22Rv1 (cell line): Measurements from ENCODE around the gene DRAXIN.

Experiments
- CTCF ChIP-seq: fragments of 450-650 bp; IDR thresholded peaks from 2 replicates; pipeline ENCODE4 v1.5.1; 2017; ENCODE audit warnings: mild to moderate bottlenecking
- ZFX ChIP-seq: fragments of 450-650 bp; IDR thresholded peaks from 2 replicates; pipeline ENCODE4 v1.6.1; 2017; ENCODE audit warnings: antibody characterized with exemption, borderline replicate concordance

GRCh38 chr1:11764115-11764514 is 72.6 kb downstream of the DRAXIN start:
- TF ChIP-seq CTCF (no peak), ZFX (no peak)
